Measurements from ENCODE around the gene FNDC11.
"Not testable (repeated sequence)": the region's sequence is repeated elsewhere in the genome, so short reads cannot be mapped to it uniquely, and the experiment has no call there.

FNDC11 gene

DNA sequence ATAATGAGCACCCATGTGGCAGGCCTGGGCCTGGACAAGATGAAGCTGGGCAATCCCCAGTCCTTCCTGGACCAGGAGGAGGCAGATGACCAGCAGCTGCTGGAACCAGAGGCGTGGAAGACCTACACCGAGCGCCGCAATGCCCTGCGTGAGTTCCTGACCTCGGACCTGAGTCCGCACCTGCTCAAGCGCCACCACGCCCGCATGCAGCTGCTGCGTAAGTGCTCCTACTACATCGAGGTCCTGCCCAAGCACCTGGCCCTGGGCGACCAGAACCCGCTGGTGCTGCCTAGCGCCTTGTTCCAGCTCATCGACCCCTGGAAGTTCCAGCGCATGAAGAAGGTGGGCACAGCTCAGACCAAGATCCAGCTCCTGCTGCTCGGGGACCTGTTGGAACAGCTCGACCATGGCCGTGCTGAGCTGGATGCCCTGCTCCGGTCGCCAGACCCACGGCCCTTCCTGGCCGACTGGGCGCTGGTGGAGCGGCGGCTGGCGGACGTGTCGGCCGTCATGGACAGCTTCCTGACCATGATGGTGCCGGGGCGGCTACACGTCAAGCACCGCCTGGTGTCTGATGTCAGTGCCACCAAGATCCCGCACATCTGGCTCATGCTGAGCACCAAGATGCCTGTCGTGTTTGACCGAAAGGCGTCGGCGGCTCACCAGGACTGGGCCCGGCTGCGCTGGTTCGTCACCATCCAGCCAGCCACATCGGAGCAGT is 1.9 kb downstream of the FNDC11 start:
- no peak for DNase-seq

GRCh38 chr20:63556873-63557478 is 3.0 kb downstream of the FNDC11 start:
- no peak for DNase-seq

DNA sequence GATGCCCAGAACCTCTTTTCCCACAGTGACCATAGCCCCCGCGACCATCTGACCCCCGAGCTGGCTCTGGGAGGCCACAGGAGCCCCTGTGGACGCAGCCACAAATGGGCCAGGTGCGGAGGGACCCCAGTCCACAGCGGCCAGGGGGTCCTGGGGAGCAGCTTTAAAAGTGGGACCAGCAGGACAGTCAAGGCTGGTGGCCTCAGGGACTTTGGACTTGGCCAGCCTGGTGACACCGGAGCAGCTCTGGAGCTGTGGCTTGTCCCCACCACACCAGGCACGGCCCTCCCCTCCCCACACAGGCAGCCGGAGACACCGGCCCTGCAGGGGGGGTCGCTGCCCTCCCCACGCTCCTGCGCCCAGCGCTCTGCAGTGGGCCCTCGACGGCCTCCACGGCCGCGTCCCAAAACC is 3.5 kb downstream of the FNDC11 start:
- DNase-seq = no peak

DNA sequence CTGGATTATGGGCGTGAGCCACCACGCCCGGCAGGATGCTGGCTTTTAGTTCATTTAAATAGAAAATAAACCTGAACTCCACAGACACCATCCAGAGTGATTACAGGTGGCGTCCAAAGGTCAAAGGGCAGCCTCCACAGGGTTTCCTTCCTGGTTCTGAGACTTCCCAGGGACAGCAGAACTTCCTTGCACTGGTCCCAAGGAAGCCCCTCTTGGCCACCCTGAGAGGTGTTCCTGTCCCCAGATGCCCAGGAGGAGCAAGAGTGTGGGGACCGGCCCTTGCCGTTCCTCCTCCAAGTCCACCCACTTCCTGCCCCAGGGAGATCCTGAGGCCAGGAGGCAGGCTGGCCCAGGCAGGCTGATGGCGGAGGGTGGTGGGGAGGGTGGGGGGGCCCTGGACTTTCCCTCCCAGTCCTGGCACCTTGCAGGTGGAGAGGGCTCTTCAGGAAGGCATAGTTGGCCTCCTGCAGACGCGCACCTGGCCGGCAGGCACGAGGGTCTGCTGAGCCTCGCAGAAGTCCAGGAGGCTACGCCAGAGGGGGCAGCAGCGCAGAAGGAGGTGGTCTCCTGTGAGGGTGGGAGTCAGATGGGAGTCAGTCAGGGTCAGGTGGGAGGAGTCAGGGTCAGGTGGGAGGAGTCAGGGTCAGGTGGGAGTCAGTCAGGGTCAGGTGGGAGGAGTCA is 5.0 kb downstream of the FNDC11 start:
- no peak for DNase-seq

DNA sequence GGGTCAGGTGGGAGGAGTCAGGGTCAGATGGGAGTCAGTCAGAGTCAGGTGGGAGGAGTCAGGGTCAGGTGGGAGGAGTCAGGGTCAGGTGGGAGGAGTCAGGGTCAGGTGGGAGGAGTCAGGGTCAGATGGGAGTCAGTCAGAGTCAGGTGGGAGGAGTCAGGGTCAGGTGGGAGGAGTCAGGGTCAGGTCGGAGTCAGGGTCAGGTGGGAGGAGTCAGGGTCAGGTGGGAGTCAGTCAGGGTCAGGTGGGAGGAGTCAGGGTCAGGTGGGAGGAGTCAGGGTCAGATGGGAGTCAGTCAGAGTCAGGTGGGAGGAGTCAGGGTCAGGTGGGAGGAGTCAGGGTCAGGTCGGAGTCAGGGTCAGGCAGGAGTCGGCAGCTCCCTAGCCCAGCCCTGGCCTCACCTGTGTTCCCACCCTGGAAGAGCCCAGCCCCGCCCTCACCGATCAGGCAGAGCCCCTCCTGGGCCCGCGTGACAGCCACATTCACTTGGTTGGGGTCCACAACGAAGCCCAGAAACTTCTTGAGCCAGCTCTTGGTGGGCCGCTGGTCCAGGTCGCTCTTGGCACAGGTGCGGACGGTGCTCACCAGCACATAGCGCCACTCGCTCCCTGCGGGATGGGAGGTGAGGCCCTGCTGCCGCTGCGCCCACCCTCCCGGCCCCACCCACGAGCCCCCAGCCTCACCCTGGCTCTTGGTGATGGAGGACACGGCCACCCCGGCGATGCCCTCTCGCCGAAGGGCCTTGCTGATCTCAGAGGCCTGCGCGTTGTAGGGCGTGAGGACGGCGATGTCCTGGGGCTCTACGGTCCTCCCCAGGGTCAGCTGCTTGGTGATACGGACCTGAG is 5.8 kb downstream of the FNDC11 start:
- not testable (repeated sequence) for DNase-seq

- DNase-seq = no peak
These were observed 6.4 kb downstream of the FNDC11 start for GRCh38 chr20:63560333-63560805.

GRCh38 chr20:63560856-63561609 is 7.1 kb downstream of the FNDC11 start:
- no peak for DNase-seq

- no peak for DNase-seq
These were observed 7.9 kb downstream of the FNDC11 start for GRCh38 chr20:63561624-63562396.

- no peak for DNase-seq
These were observed 8.7 kb downstream of the FNDC11 start for GRCh38 chr20:63562461-63563224.

GRCh38 chr20:63563225-63563935 is 9.4 kb downstream of the FNDC11 start:
- DNase-seq = no peak

DNA sequence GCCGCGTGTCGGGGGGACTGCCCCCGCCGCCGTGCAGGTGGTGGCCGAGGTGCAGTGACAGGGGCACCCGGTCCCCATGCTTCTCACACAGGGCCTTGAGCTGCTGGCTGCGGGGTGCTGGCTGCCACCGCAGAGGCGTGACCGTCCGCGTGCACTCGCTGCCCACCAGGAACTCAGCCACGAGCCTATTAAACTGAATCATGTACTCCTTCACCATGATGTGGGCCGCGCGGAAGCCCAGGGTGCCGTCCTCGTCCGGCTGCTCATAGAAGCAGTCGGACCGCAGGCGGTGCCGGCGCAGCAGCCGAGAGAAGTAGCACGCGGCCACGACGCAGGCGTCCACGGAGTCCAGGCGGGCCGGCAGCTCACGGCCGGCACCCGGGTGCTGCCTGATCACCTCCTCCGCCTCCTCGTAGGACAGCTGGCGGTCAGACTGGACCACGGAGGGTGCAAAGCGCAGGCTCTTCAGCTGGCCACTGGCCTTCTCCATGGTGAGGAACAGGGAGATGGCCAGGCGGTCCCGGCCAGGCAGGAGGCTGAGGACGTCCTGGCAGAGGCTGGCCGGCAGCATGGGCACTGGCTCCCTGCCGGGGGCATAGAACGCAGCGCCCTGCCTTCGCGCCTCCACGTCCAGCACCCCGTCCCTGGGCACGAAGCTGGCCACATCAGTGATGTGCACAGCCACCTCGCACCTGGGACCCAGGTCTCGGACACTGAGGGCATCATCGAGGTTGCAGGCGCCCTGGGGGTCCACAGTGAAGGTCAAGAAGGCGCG is 10.3 kb downstream of the FNDC11 start:
- no peak for DNase-seq

DNA sequence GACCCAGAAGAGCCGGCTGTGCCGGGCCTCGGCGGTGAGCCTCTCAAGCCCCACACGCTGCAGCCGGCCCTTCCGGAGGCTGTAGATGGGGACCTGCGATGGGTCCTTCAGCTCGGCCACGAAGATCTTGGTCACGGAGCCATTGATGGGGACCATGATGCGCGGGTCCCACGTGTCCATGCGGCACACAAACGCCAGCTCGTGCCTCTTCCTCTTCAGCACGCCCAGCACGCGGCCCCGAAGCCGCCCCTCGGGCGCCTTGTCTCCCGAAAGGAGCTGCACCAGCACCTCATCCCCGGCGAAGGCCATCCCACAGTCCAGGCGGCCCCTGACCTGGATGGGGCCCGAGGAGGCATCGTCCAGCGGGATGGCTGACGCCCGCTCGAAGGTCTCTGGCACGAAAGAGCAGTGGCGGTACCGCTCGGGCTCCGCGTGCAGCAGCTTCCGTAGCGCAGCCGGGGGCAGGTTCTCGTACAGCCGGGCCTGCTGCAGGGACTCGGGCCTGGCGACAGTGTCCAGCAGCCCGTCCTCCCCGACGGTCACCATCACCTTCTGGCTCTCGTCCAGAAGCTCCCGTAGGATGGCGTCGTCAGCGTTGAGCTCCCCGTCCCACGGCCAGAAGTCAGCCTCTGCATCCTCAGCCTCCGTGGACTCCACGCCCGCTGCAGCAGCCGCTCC is 11.2 kb downstream of the FNDC11 start:
- no peak for DNase-seq

- no peak for DNase-seq
These were observed 11.9 kb downstream of the FNDC11 start for GRCh38 chr20:63565699-63566335.

- no peak for DNase-seq
These were observed 12.6 kb downstream of the FNDC11 start for GRCh38 chr20:63566395-63567135.

GRCh38 chr20:63567136-63567385 is 13.1 kb downstream of the FNDC11 start:
- no peak for DNase-seq

DNA sequence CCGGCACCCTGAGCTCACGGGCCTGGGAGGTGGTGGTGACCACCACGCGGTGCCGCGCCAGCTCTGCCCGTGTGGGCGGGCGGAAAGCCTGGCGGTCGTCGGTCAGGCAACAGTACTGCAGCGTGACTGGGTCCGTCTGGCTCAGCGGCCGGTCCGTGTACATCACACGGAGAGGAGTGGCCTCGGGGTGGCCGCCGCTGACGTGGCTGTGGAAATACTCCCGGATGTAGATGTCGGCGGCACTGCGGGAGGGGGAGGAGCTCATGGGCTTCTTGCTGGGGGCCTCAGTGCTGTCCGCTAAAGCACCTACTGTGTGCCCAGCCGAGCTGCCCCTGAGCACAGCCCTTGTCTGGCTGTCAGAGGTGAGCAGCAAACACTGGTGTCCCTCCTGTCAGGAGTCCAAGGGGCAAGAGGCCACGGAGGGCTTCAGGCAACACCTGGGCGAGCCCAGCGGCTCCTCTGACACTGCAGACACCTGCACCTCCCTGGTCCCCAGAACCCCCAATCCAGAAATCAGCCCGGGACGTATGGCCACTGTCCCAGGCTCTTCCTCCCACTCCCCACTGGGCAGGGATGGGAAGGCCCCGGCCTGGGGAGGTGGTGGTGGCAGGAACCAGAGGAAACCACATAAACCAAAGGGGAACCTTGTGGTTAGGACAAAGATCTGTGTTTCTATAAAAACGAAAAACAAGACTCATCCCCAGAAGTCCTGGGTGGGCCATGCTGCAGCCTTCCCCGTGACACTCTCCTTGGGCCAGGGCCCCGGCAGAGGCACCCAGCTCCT is 13.6 kb downstream of the FNDC11 start:
- no peak for DNase-seq

Data from NCI-H1694 (cell line).